ENCODE results near the gene RB1. TPM values are rescaled to one million over a fixed set of nuclear protein-coding genes. Genes with fewer than 3 reads are reported as not detected.

RB1 gene
- total RNA-seq, 2 donors from 2014 or later, result 28.5 TPM

- no peaks in the 10 kb centered on the region for H3K27me3 ChIP-seq
- no peak for TF ChIP-seq CTCF (IDR thresholded peaks at IDR 0.05)
- no peak overlapping the region for H3K4me3 ChIP-seq
- no peaks in the 10 kb centered on the region for H3K36me3 ChIP-seq
- intact Hi-C loops (cut with DNase I), result loop anchor here (10.0 kb wide), 1 partner anchor 169 kb away; no protein-coding TSS in a partner anchor
- H3K9me3 ChIP-seq, result no peaks in the 10 kb centered on the region
- no peak for DNase-seq
- H3K9ac ChIP-seq (ENCODE audit: low read depth in 2 of 2, low read length in 2 of 2), result no peak overlapping the region
- no peaks in the 10 kb centered on the region for H3K4me1 ChIP-seq
- H3K27ac ChIP-seq, result no peak overlapping the region
These were observed 102.3 kb downstream of the RB1 start for GRCh38 chr13:48405875-48406274.

DNA sequence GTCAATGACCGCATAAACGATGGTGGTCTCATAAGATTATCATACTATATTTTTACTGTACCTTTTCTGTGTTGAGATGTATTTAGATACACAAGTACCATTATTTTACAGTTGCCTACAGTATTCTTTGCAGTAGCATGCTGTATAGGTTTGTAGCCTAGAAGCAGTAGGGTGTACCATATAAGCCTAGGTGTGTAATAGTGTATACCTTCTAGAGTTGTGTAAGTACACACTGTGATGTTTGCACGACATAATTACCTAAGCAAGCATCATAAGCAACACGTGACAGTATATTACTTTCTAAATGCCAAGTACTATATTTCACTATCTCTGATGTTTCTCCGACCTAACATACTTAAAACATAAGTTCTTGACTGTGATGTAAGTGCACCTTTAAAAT is 106.6 kb downstream of the RB1 start:
- Histone ChIP-seq H3K4me1 (no peaks in the 10 kb centered on the region), H3K4me3 (peak overlapping the region; percentile 9), H3K36me3 (no peaks in the 10 kb centered on the region), H3K27ac (no peak overlapping the region), H3K9ac (ENCODE audit: low read depth in 2 of 2, low read length in 2 of 2) (no peak overlapping the region), H3K27me3 (no peaks in the 10 kb centered on the region), H3K9me3 (no peaks in the 10 kb centered on the region)
- DNase-seq, result no peak
- intact Hi-C loops (cut with DNase I), result loop anchor here (5.0 kb wide), 1 partner anchor 122 kb away; the partner anchor contains the start of gene RCBTB2
- no peak for TF ChIP-seq CTCF (IDR thresholded peaks at IDR 0.05)

DNA sequence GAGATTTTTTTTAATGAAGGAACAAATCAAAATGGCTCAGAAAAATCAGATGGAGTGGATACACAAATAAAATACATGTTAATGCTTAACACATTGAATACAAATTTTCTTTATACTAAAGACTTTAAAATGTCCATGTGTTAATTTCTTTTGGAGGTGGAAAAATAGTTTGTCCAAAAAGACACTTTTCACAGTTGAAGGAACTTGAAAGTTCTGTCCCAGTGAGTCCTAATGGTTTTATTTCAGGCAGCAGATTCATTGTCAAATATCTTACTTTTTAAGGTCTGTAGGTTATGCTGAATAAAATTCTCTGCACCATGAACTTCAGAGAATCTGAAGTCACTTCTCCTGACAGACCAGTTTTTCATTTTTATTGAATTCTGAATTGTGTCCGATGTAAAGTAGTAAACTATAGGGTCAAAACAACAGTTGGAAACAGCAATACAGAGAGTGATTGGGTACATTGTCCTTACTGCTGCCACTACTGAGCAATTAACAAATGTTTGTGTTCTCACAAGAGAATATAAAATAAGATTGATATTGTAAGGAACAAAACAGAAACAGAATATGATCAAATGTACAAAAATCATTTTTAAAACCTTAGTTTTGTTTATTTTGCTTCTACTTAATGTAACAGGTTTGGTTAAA is 107.7 kb downstream of the RB1 start:
- H3K4me1 ChIP-seq, result no peaks in the 10 kb centered on the region
- no peak for DNase-seq
- no peaks in the 10 kb centered on the region for H3K27me3 ChIP-seq
- H3K9ac ChIP-seq (ENCODE audit: low read depth in 2 of 2, low read length in 2 of 2), result peak overlapping the region; percentile 38 to 75
- H3K4me3 ChIP-seq, result peak overlapping the region; percentile 42
- H3K27ac ChIP-seq, result peak overlapping the region; percentile 70
- no peaks in the 10 kb centered on the region for H3K9me3 ChIP-seq
- TF ChIP-seq CTCF (IDR thresholded peaks at IDR 0.05), result no peak
- intact Hi-C loops (cut with DNase I), result loop anchor here (5.0 kb wide), 1 partner anchor 121 kb away; the partner anchor contains the start of gene RCBTB2
- no peaks in the 10 kb centered on the region for H3K36me3 ChIP-seq

DNA sequence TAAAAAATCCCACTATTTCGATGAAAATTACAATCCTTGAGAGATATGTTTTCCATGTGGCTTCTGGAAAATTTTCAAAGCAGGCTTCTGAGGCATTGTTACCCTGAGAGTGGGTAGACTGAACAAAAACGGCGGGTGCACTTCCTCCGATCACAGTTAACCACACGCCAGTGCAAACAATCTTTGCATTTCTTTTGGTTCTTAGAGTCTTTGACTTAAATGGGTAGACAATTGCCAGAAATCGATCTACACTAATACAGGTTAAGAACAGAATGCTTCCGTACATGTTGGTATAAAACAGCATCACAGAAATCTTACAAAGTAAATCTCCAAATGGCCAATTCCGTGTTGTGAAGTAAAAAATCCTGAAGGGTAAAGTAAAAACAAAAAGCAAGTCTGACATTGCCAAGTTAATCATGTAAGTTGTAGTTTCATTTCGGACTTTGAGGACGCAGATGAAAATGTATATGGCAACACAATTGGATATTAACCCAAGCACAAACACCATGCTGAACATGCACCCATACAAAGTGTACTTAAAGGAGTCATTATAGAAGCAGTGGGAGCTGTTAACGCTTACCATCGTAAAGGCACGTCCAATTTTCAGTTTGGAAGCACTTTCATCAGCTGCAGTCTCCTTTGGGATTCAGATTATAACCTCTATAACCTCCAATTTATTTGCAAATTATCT is 108.4 kb downstream of the RB1 start:
- DNase-seq, result peak; percentile 33
- intact Hi-C loops (cut with DNase I), result loop anchor here (5.0 kb wide), 1 partner anchor 120 kb away; the partner anchor contains the start of gene RCBTB2
- Histone ChIP-seq H3K27me3 (no peaks in the 10 kb centered on the region), H3K36me3 (no peaks in the 10 kb centered on the region), H3K9me3 (no peaks in the 10 kb centered on the region), H3K27ac (peak overlapping the region; percentile 70), H3K4me1 (no peaks in the 10 kb centered on the region), H3K4me3 (peak overlapping the region; percentile 42), H3K9ac (ENCODE audit: low read depth in 2 of 2, low read length in 2 of 2) (peak overlapping the region; percentile 66 to 75)
- no peak for TF ChIP-seq CTCF (IDR thresholded peaks at IDR 0.05)

DNA sequence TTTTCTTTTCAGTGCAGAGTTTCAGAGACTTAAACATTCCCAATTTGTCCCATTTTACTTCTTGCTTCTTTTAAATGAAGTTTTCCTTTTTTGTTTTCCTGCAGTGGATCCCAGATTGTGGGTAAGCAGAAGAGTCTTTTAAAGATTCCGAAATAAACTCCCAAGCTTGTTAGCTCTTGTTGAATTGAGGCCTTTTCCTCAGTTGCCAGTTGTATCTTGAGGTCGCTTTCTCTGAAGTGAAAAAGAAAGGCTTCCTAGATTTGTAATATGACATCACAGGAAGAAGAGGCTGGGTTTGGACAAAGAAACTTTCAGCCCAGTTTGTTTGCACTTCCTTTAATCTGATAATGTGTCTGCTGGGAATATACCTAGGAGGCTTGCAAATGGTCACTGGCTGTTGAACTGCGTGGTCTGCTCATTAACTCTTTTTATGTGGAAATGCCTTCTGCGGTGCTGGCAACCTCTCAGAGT is 109.4 kb downstream of the RB1 start, which contains the start of gene LPAR6:
Gene LPAR6 (minus strand): TSS at position 233 of the 471 bp plus-strand sequence. CDS start 690 bp downstream, outside the sequence.
- peak within 1 kb of the TSS; percentile 66 to 75 for H3K9ac ChIP-seq (ENCODE audit: low read depth in 2 of 2, low read length in 2 of 2)
- intact Hi-C loops (cut with DNase I), result loop anchor here (5.0 kb wide), 1 partner anchor 119 kb away; the partner anchor contains the start of gene RCBTB2
- no peaks in the 10 kb centered on the region for H3K4me1 ChIP-seq

More for the DNA sequence above, 109.4 kb downstream of the RB1 start, which contains the start of gene LPAR6:
- Histone ChIP-seq H3K36me3 (no peaks in the 10 kb centered on the region), H3K27me3 (no peaks in the 10 kb centered on the region), H3K4me3 (peak within 1 kb of the TSS; percentile 42), H3K27ac (peak within 1 kb of the TSS; percentile 70), H3K9me3 (no peaks in the 10 kb centered on the region)
- no peak for TF ChIP-seq CTCF (IDR thresholded peaks at IDR 0.05)
- peak; percentile 42 for DNase-seq

Measured in colonic mucosa (tissue), 4 donors.